GM21390 (cell line): ENCODE results near the gene HOXA1.

Source experiments
- ATAC-seq: cut with Tn5 transposase; IDR thresholded peaks from one replicate; pipeline ENCODE4 v1.9.1; 2021; ENCODE audit not compliant: unreplicated experiment

Gene HOXA1

GRCh38 chr7:27116962-27117886 is 21.4 kb upstream of the HOXA1 start:
- ATAC-seq = no peak

- no peak for ATAC-seq
Observed at GRCh38 chr7:27116031-27116961, 20.5 kb upstream of the HOXA1 start.

DNA sequence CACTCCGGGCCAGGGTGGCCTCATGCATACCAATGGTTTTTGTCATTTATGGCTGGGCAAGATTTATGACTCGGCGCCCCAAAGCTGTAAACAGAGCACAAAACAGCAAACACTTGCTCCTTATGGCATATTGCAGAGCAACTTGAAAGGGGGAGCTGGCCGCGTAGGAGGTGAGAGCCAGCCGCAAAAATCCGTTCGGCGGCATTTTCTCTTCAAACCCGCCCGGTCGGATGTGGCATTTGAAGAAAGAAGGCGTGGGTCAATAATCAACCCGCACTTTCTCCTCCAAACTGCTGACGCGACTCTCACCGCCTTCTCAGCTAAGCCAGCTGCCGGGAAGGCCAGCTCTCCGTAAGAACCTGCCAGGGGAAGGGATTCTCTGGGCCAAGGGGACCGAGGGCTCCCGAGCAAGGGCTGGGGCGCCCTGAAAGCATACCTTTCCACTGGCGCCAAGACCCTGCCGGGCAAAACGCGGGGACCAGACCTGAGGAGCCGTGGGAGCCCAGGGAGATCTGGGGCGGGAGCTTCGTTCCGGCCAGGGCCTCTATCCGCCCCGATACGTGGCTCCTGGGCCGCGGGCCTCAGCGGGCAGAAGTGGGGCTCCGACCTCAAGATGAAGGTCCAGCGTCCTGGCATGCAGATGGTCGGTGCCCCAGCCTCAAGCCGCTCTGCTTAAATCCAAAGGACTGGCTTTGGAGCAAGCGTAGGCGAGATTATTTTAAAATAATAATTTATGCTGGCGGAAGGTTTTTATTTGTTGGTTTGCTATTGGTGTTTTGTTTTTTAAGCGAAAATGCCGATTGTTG is 19.6 kb upstream of the HOXA1 start:
- ATAC-seq = no peak

DNA sequence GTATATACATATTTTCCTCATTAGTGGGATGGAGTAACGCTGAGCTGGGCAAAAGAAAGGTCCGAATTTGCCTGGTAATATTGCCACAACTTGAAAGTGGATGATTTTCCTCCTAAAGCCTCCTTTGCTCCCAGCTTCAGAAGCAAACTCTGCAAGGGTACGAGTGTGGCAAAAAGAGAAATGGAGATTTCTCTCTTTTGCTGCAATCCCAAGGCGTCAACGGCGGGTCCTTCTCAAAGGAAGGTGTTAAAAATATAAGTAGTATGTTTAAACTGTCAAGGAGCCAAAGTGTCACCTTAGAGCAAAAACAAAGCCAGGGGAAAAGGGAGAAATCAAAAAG is 19.1 kb upstream of the HOXA1 start:
- ATAC-seq = no peak

DNA sequence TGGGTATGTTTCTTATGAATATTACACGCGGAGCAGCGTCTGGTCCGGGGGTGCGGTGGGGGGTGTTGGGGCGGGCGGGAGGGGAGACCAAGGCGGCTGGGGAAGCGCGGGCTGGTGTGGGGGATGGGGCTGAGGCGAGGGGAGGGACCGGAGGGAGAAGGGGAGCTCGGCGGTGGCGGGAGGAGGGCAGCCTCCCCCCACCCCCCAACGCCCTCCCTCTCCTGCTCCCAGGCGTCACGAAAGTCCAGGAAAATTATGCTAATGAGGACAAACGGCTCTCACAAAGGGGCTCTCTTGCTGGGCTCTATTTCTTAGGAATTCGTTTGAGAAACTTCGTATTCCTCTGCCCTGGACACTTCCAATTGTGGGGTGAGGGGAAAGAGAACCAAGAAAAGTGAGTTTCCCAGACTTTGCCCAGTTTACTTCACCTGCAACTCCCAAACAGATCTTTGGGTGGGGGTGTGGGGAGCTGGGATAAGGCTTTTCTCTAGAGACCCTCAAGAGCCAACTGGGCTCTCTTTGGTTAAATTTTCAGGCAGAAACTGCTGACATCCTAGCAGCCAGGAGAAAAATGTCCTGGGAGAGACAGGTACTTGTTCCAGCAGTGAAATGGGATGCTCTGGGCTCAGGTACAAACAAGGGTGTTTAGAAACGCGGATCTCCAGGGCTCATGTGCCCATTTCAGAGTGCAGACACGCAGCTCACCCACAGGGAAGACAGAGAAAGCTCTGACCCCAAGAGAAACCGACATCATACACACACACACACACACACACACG is 18.4 kb upstream of the HOXA1 start:
- ATAC-seq = no peak

DNA sequence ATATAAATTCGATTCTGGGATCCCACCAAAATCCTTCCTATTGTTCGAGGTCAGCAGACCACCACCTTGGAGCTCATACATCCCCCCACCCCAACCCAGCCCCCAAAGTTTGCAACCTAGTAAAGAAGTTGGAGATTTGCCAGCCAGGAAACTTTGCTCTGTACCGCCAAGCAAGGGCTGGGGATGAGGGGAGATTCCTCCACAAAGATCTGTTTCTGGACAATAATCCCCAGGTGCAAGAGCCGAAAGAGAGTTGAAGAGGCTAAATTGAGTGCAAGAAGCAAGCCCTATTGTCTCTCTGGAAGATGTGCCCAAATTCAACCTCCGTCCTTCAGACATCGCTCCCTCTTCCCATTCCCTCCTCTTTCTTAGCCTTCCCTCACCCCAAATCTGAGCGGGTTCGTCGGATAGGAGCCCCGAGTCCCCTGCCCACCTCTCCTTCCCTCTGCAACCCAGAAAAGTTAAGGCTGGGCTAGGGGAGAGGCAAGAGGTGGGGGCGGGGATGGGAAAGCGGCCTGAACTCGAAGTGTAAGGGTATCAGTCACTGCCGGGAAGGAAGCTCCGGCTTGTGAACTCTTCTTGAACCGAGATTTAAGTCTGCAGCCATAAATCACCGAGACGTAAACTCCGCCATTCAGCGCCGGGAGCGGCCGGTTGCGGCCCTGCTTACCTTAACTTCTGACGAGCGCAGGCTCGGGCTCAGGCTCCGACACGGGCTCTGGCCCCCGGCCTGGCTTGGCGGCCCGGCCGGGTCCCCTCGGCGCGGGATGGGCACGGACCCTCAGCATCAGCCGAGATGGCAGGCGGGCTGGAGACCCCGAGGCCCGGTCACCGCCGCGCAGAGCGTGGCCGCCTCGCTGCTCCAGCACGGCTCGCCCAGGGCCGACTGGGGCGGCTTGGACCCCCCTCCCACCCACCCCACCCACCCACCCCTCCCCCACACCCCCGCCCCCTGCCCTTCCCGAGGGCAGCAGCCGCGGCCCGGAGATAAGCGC is 17.5 kb upstream of the HOXA1 start:
- ATAC-seq = no peak

DNA sequence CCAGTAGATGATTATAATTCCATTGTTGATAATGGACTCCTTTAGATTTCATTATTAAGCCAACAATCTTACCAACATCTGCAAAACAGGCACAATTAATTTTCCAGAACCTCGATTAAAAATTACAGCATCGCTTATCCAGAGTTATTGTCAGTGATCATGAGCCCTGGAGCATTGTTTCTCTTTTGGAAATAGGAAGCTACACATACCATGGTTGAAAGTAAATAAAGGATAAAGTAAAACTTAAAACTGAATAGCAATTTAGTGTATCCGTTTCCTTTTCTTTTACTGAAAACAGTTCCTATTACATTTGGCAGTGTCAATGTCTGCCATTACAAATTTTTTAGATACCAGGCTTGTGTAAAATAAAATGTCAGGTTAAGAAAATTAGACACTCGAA is 16.6 kb upstream of the HOXA1 start:
- ATAC-seq = no peak

DNA sequence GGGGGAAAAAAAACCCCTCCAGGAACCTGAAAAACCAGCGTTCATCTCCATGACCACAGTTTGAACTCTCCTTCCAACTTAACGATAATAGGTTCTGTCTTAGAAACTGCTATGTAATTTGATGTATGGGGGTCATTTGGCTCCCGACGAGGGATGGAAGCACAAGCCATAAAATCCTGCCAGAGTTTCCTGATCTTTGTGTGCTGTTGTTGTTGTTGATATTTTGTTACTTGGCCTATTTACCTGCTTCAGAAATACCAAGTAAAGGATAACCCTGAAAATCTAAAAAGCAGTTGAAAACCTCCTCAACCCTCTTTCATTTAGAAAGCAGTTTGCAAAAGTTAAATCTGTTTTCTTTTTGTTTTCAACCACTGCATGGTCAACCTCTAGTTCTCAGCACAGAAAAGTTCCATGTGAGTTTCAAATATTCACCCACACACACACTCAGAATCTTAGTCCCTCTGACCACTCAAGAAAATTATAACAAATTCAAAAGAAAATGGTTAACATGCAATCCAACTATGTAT is 16.0 kb upstream of the HOXA1 start:
- ATAC-seq = no peak

GRCh38 chr7:27111042-27111750 is 15.4 kb upstream of the HOXA1 start:
- no peak for ATAC-seq

DNA sequence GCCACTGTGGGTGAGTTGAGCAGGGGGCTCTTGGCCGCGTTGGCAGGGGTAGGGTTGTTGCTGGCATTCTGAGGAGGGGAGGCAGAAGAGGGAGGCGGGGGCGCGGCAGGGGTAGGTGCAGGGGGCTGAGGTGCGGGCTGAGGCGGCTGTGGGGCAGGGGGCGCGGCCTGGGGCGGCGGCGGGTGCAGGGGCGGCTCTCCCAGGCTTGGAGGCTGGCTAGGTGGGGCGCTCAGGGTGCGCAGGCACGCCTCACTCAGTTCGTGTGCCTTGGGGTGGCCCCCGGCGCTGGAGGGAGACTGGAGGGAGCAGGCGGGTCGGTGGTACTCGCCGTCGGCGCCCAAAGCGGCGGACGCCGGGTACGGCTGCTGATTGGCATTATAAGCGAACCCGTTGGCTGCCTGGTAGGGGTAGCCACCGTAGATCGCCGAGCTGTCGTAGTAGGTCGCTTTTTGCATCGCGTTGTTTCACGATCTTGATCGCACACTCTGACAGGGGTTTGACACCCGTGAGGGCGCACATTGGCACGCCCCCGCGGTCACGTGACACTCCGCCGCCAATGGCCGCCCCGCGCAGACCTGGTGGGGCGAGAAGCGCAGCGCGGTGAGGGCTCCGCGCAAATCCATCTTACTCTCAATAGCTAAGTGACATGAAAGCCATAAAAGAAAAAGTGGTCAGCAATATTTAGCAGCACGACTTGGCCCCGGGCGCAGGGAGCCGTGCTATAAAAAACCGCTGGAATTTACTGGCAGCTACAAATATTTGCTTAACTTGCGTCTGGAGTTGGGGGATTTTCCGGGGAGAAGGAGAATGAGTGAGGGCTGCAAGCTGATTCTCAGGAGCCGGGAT is 14.6 kb upstream of the HOXA1 start:
- no peak for ATAC-seq

GRCh38 chr7:27109466-27110185 is 13.8 kb upstream of the HOXA1 start:
- no peak for ATAC-seq

DNA sequence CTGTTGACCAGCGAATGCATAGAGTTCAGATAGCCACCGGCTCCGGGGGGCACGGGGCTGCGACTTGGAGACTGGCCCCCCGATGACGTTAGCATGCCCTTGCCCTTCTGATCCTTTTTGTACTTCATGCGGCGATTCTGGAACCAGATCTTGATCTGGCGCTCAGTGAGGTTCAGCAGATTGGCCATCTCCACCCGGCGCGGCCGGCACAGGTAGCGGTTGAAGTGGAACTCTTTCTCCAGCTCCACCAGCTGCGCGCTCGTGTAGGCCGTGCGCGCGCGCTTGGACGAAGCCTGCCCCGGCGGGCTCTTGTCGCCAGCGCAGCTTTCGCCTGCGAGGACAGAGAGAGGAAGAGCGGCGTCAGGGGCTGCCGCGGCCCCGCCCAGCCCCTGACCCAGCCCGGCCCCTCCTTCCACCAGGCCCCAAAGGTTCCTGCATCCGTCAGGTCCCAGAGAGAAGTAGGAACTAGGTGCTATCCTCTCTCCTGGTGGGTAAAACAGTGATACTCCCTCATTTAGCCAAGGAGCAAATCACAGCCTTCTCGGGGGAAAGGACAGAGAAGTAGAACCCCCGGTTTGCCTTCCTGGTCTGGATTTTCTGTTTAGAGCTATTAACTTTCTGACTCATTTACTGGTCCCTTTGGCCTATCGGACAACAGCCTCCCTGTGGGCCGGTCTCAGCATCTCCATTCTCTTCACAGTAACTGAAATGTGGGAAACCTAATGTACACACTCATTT is 12.8 kb upstream of the HOXA1 start:
- no peak for ATAC-seq

- no peak for ATAC-seq
Observed at GRCh38 chr7:27107391-27108381, 11.9 kb upstream of the HOXA1 start.

GRCh38 chr7:27106901-27107240 is 11.1 kb upstream of the HOXA1 start:
- ATAC-seq = no peak
